ENCODE results near the gene EPB41L4B.
"Not testable (repeated sequence)": the region's sequence is repeated elsewhere in the genome, so short reads cannot be mapped to it uniquely, and the experiment has no call there.

EPB41L4B gene

GRCh38 chr9:109241207-109241606, 79.7 kb downstream of the EPB41L4B start:
- DNase-seq: no peak

DNA sequence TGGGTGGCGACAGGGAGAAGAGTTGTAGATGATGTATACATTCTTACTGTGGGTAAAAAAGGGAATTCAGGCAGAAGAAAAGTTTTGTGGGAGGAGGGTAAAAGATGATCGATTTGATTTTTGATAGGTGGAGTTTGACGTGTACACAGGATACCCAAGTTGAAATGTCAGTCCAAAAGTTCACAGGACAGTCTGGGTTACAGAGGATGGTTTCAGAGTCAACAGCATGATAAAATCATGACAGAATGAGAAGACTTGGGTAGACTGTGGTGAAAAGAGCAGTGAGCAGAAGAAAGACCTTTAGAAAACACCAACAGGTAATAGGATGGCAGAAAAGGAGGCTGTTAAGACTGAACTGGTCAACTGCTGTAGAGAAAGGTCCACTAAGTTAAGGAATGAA, 81.6 kb downstream of the EPB41L4B start:
- DNase-seq: no peak

- DNase-seq: no peak
Measured at GRCh38 chr9:109238655-109239054, 82.2 kb downstream of the EPB41L4B start.

DNA sequence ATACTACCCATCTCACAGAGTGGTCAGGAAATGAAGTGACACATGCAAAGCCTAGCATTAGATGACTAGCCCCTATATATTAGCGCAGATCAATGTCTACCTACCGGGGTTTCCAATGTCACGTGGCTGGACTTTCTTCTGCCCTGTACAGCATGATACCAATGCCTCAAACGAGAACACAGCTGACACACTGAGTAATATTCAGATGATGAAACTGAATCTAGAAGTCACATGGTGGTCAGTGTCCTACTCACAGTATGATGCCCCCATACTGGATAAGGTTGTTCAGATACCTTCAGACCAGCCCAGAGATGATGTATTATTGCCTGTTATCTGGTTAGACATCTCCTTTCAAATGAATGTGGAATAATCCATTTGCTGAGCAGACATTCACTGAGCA, 82.7 kb downstream of the EPB41L4B start:
- DNase-seq: no peak

GRCh38 chr9:109232449-109233237, 88.2 kb downstream of the EPB41L4B start:
- no peak for DNase-seq

DNA sequence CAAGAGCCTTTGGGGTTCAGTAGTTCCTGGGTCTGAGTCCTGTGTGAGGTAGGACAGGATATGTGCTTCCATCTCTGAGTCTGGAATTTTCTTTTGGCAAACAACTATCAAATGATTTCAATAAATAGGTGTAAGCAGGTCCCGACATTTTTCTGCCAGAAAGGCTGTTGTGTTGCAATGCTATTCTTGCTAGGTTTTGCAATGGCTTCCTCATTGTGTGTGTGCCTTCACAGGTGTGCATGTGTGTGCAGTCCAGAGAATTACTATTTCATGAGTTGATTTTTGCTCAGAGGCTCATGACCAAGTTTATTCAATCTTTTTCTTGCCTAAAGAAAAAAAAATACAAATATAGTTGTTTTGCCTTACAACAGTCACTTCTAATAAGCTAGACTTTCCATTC, 89.3 kb downstream of the EPB41L4B start:
- DNase-seq: no peak

DNA sequence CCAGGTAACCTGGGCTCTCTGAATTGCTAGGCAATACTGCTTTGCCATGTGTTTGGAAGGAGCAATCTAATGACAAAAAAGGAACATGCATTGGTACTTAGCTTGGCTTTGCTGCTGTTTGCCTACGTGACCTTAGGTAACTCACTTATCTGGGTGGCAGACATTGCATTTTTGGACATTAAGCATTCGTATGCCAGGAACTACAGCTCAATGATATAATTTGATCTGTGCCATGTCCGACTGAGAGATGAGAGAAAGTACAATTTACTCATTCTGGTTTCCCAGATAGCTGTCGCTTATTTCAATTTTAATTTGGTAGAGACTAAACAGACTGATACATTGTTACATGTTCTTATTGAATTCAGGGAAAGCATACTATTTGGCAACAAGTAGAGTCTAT, 90.6 kb downstream of the EPB41L4B start:
- no peak for DNase-seq

GRCh38 chr9:109229682-109230081, 91.2 kb downstream of the EPB41L4B start:
- DNase-seq: no peak

DNA sequence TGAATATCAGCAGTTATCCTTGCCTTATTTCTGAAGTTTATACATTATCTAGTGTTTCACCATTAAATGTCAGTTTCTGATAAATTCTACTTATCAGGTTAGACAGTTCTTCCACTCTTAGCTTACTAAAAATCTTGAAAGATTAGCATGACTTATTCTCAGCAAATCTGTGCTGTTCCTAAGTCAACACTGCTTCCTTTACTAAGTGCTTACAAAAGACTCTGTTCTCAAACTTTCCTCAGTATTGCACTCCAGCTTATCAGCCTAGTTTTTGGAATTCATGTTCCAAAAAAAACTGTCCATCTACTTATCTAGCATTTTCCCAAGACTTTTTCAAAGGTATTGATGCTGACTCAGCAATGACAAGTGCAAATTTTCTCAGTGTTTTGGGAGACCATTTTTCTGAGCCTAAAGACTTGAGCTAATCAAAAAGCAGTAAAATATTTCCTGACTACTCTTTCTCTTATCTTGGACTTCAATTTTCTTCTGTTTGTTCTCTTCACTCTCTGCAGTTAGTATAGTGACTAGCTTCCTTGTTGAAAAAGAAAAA, 92.7 kb downstream of the EPB41L4B start:
- no peak for DNase-seq

- DNase-seq: no peak
Measured at GRCh38 chr9:109225629-109226028, 95.2 kb downstream of the EPB41L4B start.

DNA sequence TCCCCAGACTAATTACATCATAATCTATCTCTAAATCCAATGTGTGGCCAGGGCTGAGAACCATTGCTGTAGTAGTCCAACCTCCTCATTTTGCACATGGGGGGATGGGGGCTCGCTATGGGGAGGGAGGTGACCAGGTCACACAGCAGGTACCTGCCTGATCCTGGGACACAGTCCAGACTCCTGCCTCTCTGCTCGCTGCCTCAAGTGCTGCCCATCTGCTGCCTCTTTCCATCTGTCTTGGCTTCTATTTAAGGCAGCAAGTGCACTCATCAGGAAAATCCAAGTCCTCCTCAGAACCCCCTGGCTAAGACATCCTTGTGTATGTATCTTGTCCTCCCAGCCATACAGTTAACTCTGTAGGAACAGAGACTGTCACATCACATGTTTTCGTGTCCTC, 96.1 kb downstream of the EPB41L4B start:
- DNase-seq: no peak

DNA sequence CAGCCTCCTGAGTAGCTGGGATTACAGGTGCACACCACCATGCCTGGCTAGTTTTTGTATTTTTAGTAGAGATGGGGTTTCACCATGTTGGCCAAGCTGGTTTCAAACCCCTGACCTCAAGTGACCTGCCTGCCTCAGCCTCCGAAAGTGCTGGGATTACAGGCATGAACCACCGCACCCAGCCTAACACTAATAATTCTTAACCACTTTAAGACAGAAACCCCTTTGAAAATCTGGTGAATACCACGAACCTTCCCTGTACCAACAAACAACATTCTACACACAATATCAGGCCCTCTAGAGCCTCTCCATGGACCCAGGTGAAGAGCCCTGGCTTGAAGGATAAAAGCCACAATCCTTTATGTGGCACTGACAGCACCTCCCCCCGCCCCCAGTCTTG, 102.6 kb downstream of the EPB41L4B start:
- not testable (repeated sequence) for DNase-seq

DNA sequence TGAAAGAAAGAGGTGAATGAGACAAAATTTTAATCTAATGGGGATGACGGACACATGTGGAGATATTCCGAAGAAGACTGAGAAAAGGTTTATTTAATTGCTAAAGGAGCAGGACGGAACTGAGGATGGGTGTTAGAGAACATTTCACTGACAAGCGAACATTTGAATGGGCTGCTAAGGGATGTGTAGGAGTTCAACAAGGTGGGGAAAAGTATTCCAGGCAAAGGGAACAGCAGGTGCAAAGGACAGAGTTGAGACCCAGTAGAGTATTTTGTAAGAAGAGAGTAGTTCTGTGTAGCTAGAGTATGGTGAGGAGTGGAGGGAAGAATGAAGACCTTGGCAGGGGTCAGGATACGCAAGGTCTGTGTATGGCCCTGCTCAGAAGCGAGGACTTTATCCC, 106.4 kb downstream of the EPB41L4B start:
- DNase-seq: no peak

- DNase-seq: peak; percentile 62
Measured at GRCh38 chr9:109213285-109214121, 107.4 kb downstream of the EPB41L4B start.

GRCh38 chr9:109212768-109213167, 108.1 kb downstream of the EPB41L4B start:
- no peak for DNase-seq

DNA sequence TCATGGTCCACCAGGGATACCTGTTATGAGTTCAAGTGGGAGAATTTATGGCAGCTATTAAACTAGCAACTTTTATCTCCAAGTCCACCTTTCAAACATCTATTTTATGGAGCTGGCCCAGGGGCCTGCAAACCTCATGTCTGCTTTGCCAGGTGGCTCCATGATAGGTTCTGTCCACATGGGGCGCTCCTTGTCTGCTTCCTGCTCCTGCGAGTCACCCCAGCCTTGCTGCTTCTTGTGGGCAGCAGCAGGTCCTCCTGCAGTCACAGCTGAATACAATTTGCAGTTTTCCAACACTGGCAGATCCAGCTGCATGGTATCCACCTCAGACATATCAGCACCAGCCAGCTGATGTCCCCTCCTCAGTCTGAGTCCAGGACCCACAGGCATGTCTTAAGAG, 114.2 kb downstream of the EPB41L4B start:
- no peak for DNase-seq

DNA sequence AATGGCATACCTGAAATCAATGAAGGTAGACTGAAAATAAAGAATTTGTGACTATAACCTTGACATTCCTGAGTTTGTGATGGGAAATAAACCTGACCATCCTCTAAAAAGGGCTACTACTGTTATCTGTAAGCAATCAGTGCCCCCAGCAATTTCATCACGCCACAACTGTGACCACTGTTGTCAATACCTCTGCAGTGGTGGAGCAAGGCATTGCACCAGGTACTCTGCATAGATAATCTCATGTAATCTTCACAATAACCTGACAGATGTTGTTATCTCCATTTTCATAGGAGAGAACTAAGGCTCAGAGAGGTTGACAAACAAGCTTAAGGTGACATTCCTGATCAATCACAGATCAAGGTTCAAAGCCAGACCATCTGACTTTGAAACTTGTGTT, 115.3 kb downstream of the EPB41L4B start:
- no peak for DNase-seq

DNA sequence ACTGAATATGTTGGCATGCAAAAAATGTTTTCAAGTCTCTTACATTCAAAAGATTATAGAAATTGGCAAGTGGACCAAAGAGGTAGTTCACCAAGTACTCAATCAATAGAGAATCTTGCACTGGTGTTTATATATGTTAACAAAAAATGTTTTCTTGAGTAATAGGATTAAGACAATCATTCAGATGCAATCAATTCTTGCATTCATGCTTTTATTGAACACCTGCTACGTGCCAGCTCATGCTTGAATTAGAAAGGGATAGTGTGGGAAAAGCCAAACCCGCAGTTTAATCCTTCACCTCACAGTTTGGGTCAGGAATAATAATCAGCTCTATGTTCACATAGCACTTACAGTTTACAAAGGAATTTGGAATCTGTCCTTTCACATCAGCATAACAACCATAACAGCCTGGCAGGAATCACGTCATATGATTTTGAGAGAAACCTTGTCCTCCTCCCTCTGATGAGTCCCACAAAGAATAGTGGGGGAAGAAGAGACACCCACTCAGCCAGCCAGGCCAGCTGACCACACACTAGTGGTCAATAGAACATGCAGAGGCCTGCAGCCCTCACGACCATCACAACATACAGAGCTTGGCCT, 117.0 kb downstream of the EPB41L4B start:
- no peak for DNase-seq

GRCh38 chr9:109199676-109200075, 121.2 kb downstream of the EPB41L4B start:
- no peak for DNase-seq

DNA sequence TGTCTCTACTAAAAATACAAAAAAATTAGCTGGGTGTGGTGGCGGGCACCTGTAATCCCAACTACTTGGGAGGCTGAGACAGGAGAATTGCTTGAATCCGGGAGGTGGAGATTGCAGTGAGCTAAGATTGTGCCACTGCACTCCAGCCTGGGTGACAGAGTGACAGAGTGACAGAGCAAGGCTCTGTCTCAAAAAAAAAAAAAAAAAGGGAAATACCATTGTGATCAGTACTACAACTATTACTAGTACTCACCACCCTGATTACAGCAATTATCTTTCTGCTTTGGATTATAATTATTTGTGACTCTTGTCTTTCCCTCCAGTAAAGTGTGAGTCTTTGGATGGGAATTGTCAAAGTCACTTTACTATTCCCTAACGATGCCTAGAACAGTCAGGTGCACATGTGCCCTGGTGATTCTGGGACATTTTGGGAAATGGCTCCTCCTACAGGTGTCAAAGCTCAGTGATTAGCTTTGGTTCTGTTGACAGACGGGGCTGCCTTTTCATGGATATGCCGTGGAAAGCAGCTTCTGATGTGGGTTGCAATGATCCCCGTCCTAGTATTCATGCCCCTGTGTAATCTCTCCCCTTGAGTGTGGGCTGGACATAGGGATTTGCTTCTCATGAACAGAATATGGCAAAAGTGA, 122.0 kb downstream of the EPB41L4B start:
- no peak for DNase-seq

GRCh38 chr9:109193974-109194556, 126.8 kb downstream of the EPB41L4B start:
- peak; percentile 45 for DNase-seq

- DNase-seq: peak; percentile 61
Measured at GRCh38 chr9:109192732-109193361, 128.0 kb downstream of the EPB41L4B start.
